BE2C (cell line): ENCODE data around the gene EZH1.

Experiments
- DNase-seq: peaks from one replicate; pipeline ENCODE4 v3.0.0-alpha.2; 2020
- H3K27me3 ChIP-seq: fragments of 250-450 bp; sonication (Bioruptor Pico); 2 replicates; pipeline ENCODE4 v1.5.1; 2020; ENCODE audit warnings: mild to moderate bottlenecking
- H3K36me3 ChIP-seq: fragments of 250-450 bp; sonication (Bioruptor Pico); 2 replicates; pipeline ENCODE4 v1.5.1; 2020; ENCODE audit warnings: mild to moderate bottlenecking
- H3K4me1 ChIP-seq: fragments of 250-450 bp; sonication (Bioruptor Pico); 2 replicates; pipeline ENCODE4 v1.5.1; 2020
- H3K4me3 ChIP-seq: 2 replicates; pipeline ENCODE4 v1.5.1; 2011; ENCODE audit warnings: low read depth, low read length
- H3K9me3 ChIP-seq: fragments of 250-450 bp; sonication (Bioruptor Pico); 2 replicates; pipeline ENCODE4 v1.5.1; 2020
- TF ChIP-seq, protein P1 (sequence below): IDR thresholded peaks from 2 replicates; pipeline ENCODE4 v1.5.1; 2012; ENCODE audit warnings: mild to moderate bottlenecking, low read depth, low read length

EZH1 gene

DNA sequence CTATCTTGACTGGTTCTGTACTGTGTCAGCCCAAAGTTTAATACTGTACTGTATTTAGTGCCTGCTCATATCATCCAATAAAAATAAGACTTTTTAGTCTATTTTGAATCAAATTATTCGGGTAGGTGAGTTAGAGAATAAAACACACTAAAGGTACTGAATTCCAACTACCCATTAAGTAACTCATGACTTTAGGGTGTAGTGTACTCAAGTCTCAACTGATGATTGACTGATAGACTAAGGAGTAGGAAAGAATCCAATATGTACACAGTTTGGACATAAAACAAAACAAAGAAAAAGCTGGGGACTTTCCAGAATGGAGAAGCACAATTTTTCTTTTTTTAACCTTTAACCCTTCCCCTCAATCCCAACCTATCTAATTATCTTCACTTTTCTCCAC lies 4.1 kb downstream of the EZH1 start:
- H3K9me3 ChIP-seq = peaks cover 4% of the 10 kb centered on the region
- no peak for DNase-seq
- H3K4me3 ChIP-seq = no peak overlapping the region
- H3K4me1 ChIP-seq = no peaks in the 10 kb centered on the region
- TF ChIP-seq, protein P1, sequence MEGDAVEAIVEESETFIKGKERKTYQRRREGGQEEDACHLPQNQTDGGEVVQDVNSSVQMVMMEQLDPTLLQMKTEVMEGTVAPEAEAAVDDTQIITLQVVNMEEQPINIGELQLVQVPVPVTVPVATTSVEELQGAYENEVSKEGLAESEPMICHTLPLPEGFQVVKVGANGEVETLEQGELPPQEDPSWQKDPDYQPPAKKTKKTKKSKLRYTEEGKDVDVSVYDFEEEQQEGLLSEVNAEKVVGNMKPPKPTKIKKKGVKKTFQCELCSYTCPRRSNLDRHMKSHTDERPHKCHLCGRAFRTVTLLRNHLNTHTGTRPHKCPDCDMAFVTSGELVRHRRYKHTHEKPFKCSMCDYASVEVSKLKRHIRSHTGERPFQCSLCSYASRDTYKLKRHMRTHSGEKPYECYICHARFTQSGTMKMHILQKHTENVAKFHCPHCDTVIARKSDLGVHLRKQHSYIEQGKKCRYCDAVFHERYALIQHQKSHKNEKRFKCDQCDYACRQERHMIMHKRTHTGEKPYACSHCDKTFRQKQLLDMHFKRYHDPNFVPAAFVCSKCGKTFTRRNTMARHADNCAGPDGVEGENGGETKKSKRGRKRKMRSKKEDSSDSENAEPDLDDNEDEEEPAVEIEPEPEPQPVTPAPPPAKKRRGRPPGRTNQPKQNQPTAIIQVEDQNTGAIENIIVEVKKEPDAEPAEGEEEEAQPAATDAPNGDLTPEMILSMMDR = no peak
- H3K27me3 ChIP-seq = no peaks in the 10 kb centered on the region
- H3K36me3 ChIP-seq = no peaks in the 10 kb centered on the region

DNA sequence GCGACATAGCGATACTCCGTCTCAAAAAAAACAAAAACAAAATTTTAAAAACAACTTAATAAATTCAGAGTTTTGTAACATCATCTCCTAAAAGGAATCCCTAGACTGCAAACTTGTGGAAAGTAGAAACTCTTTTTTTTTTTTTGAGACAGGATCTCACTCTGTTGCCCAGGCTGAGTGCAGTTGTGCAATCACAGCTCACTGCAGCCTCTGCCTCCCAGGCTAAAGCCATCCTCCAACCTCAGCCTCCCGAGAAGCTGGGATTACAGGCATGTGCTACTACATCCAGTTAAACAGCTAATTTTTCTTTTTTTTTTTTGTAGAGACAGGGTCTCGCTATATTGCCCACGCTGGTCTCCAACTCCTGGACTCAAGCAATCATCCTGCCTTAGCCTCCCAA lies 19.7 kb downstream of the EZH1 start:
- H3K4me3 ChIP-seq = no peak overlapping the region
- H3K4me1 ChIP-seq = no peaks in the 10 kb centered on the region
- H3K36me3 ChIP-seq = peaks cover 22% of the 10 kb centered on the region
- no peaks in the 10 kb centered on the region for H3K9me3 ChIP-seq
- DNase-seq = no peak
- H3K27me3 ChIP-seq = no peaks in the 10 kb centered on the region
- TF ChIP-seq, protein P1 = no peak

- Histone ChIP-seq H3K4me1 (no peaks in the 10 kb centered on the region), H3K27me3 (no peaks in the 10 kb centered on the region), H3K9me3 (no peaks in the 10 kb centered on the region), H3K36me3 (peaks cover 33% of the 10 kb centered on the region), H3K4me3 (no peak overlapping the region)
- TF ChIP-seq, protein P1 = no peak
- no peak for DNase-seq
Measured at GRCh38 chr17:42723636-42724035, 21.2 kb downstream of the EZH1 start.

DNA sequence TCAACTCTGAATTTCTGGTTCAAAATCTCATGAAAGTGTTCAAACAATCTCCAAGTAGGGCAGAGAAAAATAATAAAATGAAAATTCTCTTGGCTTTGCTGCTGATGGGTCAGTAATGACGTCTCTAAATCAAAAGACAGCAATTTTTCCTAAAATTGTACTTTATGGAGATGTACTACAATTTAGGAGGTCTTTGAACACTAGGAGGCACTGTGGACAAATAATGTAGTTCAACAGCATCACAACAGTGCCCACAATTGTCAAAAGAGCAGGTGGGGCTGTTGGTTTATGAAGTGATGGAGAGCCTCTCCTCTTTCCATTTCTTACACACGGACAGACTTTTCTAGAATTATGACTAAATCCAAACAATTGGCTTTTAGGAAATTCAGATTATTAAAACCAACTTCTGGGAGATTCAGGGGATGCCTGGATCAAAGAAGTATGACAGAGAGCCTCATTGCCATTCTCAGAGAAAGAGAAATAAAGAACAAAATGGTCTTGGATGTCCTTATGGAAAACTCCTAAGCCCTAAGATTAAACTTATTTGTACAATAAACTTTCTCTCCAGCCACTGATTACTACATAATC lies 23.8 kb downstream of the EZH1 start:
- peak; percentile 61 for DNase-seq
- no peaks in the 10 kb centered on the region for H3K4me1 ChIP-seq
- no peak overlapping the region for H3K4me3 ChIP-seq
- peaks cover 39% of the 10 kb centered on the region for H3K36me3 ChIP-seq
- no peaks in the 10 kb centered on the region for H3K27me3 ChIP-seq
- H3K9me3 ChIP-seq = no peaks in the 10 kb centered on the region
- TF ChIP-seq, protein P1 = peak; percentile 77

DNA sequence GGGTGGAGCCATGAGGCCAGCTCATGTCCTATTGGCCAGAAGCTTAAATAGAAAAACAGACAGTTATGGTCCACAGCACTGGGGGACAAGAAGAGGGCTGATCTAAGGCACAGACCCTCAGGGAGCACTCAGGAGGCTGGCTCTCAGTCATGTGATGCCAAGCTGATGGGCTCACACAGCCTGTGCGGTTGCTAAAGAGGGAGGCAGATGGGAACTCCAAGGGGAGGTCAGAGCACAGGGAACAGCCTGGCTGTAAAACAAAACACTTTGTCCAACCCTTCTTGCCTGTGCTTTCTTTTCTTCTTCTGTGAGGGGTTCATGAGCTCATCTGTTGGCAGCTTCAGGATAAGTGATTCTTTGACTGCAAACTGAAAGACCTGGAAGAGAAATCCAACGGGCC lies 35.3 kb downstream of the EZH1 start:
- Histone ChIP-seq H3K27me3 (no peaks in the 10 kb centered on the region), H3K4me1 (no peaks in the 10 kb centered on the region), H3K9me3 (no peaks in the 10 kb centered on the region), H3K36me3 (peaks cover 47% of the 10 kb centered on the region), H3K4me3 (no peak overlapping the region)
- DNase-seq = no peak
- TF ChIP-seq, protein P1 = no peak

- Histone ChIP-seq H3K4me3 (no peak overlapping the region), H3K9me3 (no peaks in the 10 kb centered on the region), H3K36me3 (peaks cover 48% of the 10 kb centered on the region), H3K4me1 (no peaks in the 10 kb centered on the region), H3K27me3 (no peaks in the 10 kb centered on the region)
- TF ChIP-seq, protein P1 = no peak
- DNase-seq = no peak
Measured at GRCh38 chr17:42708588-42708987, 36.3 kb downstream of the EZH1 start.
